DOHH2 (cell line): ENCODE data around the gene MTX2.

Source experiments
- CTCF ChIP-seq: fragments of 200-600 bp; sonication (generic); IDR thresholded peaks from one replicate; pipeline ENCODE4 v1.5.1; 2014; ENCODE audit warnings: antibody characterized with exemption, mild to moderate bottlenecking, low read depth, low read length; ENCODE audit not compliant: poor library complexity, severe bottlenecking
- EZH2phosphoT487 ChIP-seq: fragments of 200-600 bp; sonication (generic); IDR thresholded peaks from 2 replicates; pipeline ENCODE4 v1.6.1; 2017; ENCODE audit warnings: borderline replicate concordance, mild to moderate bottlenecking, antibody characterized with exemption, low read length, moderate library complexity, mixed read lengths

- no peak for TF ChIP-seq CTCF
- no peak for TF ChIP-seq EZH2phosphoT487
Measured at GRCh38 chr2:176278927-176279326, 9.7 kb downstream of the MTX2 start.
